ENCODE results near the gene SYN1.

GRCh38 chrX:47574547-47575301 lies 44.9 kb downstream of the SYN1 start:
- TF ChIP-seq CTCF (IDR thresholded peaks at IDR 0.05; ENCODE audit: low read depth, low read length) (no peak), POLR2A (IDR thresholded peaks at IDR 0.05; ENCODE audit: extremely low read depth, insufficient read length) (no peak), MAX (IDR thresholded peaks at IDR 0.05; ENCODE audit: low read depth, low read length) (no peak), MYC (IDR thresholded peaks at IDR 0.05; ENCODE audit: low read depth, low read length) (no peak)

Data from NB4 (cell line).